GM23338 (cell line): Measurements from ENCODE around the gene GFRA3.

ENCODE experiments used
- EZH2phosphoT487 ChIP-seq: fragments of 200-600 bp; sonication (generic); IDR thresholded peaks from one replicate; pipeline ENCODE4 v1.8.1; 2018; ENCODE audit warnings: antibody characterized with exemption; ENCODE audit not compliant: unreplicated experiment
- POLR2AphosphoS5 ChIP-seq: IDR thresholded peaks from 2 replicates; pipeline ENCODE4 v1.6.1; 2016; ENCODE audit warnings: antibody characterized with exemption, low read depth

DNA sequence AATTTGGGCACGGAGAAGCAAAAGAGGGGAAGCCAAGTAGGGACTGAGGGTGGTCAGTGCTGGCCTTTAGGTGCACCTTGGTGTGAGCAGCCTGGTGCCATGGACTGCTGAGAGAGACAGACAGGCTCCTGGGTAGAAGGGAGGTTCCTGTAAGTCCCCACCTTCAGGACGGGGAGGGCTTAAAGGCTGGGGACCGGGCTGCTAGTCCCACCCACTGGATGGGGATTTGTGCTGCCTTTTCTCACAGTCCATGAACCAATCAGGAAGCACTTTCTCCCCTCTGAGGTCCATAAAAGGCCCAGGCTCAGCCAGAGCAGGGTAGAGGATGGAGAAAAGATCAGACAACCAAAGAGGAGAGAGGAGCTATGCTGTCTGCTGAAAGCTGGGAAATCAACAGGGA is 41.9 kb upstream of the GFRA3 start:
- TF ChIP-seq POLR2AphosphoS5 (no peak), EZH2phosphoT487 (no peak)
